Fibroblast of skin of back (primary cell): ENCODE data around the gene MAP3K3.
"Not testable (repeated sequence)": the region's sequence is repeated elsewhere in the genome, so short reads cannot be mapped to it uniquely, and the experiment has no call there.

Experiments
- DNase-seq: peaks from one replicate; pipeline ENCODE4 v3.0.0-alpha.2; 2013

The MAP3K3 gene

DNA sequence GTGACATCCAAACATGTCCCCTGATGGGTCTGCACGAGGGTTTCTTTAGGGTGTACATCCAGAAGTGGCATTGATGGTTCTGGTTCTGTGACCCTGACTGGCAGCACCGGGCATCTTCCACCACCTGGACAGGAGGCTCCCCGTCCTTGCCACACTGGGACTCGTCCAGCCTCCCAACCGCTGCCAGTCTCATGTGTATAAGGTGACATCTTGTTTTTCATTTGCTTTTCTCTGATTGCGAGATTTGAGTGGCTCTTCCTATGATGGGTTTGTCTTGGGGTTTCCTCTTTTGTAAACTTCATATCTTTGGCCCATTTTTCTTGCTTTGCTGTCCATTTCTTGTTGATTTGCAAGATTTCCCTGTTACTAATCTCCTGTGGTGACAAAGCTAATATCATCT is 86.9 kb downstream of the MAP3K3 start:
- DNase-seq = no peak

DNA sequence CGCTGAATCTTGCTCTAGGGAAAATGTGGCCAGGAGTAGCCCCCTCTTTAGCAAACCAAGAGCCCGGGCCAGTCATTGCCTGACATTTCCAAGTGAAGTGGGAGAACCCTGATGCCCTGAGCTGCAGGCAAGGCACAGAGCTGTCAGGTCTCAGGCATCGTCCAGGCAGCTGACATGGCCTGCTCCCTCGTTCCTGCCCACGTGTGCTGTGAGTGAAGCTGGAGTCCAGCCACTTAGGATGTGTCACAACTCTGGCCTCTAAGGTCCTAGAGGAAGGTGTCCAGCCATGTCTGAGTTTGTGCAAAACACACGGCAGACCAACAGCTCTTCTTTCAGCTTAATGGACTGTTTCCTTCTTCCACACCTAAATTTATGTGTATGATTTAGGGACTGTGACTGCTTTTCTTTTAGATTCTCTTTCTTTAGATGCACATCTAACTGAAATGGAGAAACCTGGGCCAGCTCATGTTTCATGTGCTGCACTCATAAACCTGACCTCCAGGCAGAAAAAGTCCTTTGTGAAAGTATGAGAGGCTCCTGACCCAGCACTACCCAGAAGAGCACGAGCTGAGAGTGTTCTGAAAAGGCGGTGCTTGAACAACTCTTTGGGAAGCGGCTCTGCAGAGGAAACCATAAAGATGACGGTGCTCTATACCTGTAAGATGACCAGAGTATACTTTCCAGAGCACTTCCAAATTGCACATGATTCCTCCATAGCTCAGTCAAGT is 92.5 kb downstream of the MAP3K3 start:
- no peak for DNase-seq

DNA sequence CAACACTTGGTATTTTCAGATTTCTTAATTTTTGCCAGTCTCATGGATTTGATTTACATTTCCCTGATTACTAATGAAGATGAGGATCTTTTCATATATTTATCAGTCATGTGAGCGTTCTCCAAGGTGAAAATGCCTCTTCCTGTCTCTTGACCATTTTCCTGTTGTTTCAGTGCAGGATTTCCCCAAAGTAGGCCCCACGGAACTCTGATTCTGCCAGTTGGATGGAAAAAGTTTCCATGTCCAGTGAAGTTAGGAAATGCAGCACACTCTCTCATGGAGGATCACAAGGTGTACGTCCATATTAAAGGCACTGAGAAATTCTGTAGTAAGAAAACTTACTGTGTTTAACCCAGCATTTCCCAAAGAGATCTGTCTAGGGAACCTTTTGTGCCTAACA is 94.2 kb downstream of the MAP3K3 start:
- no peak for DNase-seq

DNA sequence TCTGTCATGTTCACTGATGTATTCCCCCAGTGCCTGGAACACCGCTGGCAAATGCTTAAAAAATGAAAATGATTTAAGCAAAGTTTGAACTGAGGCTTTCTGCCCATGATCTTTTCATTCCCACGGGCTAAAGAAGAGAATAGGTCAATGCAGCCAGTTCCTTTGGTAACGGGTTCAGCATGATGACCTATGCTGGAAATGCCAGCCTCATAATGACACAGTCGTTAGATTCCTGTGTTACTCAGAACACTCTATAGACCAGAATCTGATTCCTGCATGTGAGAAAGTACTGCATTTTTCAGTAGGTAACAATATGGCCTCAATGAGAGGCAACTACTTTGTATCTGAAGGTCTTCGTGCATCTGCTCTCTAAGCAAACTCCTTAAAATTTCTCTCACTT is 96.8 kb downstream of the MAP3K3 start:
- no peak for DNase-seq

DNA sequence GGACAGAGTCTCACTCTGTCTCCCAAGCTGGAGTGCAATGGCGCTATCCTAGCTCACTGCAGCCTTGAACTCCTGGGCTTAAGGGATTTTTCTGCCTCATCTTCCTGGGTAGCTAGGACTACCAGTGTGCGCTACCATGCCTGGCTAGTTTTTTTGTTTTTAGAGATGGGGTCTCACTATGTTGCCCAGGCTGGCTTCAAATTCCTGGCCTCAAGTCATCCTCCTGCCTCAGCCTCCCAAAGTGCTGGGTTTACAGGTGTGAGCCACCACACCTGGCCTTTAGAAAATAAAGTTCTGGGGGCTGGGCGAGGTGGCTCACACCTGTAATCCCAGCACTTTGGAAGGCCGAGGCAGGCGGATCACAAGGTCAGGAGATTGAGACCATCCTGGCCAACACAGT is 98.0 kb downstream of the MAP3K3 start:
- not testable (repeated sequence) for DNase-seq

DNA sequence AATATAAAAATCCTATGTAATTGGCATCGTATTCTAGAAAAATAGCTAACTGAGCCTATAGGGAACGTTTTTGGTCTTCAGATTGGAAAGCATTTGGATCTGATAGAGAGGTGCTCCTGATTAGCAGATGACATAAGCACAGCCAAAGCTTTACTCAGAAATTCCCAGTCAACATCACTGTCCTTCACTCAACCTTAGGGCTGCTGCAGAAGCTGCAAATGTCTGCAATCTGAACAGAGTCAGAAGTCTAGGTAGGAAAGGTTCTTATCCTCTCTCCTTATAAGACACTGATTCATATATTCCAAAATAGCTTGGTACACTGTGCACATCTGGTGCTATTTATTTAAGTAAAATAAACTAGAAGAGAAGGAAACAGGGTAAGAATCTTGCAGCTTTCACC is 100.2 kb downstream of the MAP3K3 start:
- DNase-seq = no peak

DNA sequence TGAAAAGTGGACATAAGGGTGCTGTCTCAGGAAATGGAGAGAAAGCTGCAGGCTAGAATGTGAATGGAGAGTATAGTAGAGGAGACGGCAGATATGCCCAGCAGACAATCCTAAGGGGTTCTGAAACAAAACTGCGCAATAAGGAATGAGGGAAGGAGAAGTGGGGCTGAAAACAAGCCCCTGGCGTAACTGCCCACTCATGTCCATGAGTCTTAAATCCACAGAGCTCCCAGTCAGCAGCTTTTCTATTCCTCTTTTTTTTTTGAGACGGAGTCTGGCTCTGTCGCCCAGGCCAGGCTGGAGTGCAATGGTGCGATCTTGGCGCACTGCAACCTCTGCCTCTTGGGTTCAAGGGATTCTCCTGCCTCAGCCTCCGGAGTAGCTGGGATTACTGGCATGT is 113.5 kb downstream of the MAP3K3 start:
- no peak for DNase-seq

DNA sequence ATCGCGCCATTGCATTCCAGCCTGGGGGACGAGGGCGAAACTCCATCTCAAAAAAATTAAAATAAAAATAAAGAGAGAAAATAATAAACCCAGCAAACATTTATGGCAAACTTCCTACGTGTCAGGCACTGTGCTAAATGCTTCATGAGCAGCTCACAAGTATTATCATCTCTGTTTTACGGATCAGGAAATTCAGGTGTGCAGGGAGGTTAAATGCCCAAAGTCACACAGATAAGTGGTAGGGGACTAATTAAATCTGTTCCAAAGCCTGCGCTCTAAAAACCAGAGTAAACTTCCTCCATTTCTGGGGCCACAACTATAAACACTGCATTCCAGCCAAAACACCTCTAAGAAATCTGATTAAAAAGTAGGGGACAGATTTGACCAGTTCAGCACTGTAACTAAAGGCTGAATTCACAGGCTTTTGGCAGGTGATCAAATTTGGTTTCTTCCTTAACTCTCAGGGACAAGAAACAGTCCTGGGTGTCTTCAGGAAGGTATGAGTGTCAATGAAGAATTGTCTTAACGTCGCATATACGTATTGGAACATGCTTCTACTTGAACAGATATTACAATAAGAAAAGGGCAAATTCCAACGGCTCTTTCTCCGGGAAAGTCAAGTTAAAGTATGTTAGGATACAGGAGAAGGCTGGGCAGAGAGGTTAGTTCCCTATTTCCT is 118.4 kb downstream of the MAP3K3 start:
- DNase-seq = peak; percentile 5

DNA sequence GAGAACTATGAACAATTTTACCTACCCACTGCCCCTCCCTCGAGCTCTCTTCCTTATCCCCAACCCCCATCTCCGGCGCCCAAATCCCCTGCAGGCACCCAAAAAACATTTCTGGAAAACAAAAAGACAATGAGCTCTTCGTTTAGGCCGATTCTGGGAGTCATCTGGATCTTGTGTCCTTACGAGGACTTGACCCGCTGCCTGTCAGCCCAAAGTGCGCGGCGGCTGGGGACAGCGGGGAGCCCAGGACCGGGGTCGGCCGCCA is 118.9 kb downstream of the MAP3K3 start:
- DNase-seq = no peak

DNA sequence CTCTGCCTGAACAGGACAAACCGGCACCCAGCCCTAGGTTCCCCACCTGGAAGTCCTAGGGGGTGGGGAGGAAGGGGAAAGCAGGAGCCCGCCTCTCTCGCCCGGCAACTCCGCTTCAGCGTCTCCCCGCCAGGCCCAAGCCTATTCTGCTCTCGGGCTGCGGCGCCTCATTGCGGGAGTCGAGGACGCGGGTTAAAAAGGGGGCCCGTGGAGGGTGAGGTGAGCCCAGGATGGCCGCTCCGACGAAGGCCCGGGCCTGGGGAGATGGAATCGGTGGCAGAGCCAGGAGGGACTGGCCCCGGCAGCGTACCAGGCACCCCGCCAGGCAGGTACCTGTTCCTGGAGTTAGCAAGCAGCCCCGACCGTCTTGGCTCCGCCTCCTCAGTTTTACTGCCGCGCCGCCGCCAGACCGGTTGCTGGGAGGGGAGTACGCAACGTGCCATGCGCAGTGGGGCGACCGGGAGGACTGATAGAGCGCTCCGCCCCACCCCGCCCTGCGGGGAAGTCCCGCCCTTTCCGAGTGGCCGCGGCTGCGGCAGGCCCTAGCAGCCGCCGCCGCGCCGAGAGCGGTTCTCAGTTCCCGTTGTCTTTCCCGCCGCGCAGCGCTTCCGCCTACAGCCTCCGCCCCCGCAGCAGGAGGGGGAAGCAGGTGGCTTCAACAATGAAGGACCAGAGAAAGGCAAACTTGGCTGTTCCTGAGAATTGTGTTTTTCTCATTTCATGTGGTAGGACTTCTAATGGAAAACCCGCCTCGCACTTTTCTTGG is 119.4 kb downstream of the MAP3K3 start, which contains the start of gene STRADA:
STRADA (minus strand) TSS at position 392 of the 766 bp plus-strand sequence. CDS start 13,430 bp downstream, outside the sequence.
- peak; percentile 96 for DNase-seq
